H9 (cell line): Measurements from ENCODE around the gene SRSF7. TPM values are rescaled to one million over a fixed set of nuclear protein-coding genes. Genes with fewer than 3 reads are reported as not detected.

Source experiments
- DNase-seq: peaks from one replicate; pipeline ENCODE4 v3.0.0-alpha.2; 2017
- H2AFZ ChIP-seq: one replicate; pipeline ENCODE4 v1.6.1; 2013; ENCODE audit warnings: mild to moderate bottlenecking, low read length, control low read depth, moderate library complexity
- H2AK5ac ChIP-seq: 2 replicates; pipeline ENCODE4 v1.6.1; 2013; ENCODE audit warnings: low read length, control low read depth, mixed read lengths; ENCODE audit not compliant: insufficient read length
- H2BK120ac ChIP-seq: one replicate; pipeline ENCODE4 v1.6.1; 2013; ENCODE audit warnings: low read depth, mild to moderate bottlenecking, low read length, control low read depth, inconsistent platforms; ENCODE audit not compliant: poor library complexity, severe bottlenecking
- H2BK12ac ChIP-seq: 2 replicates; pipeline ENCODE4 v1.6.1; 2013; ENCODE audit warnings: low read length, control low read depth, mixed read lengths, low read depth; ENCODE audit not compliant: insufficient read length
- H2BK15ac ChIP-seq: 2 replicates; pipeline ENCODE4 v1.6.1; 2013; ENCODE audit warnings: low read depth, low read length, control low read depth
- H2BK20ac ChIP-seq: one replicate; pipeline ENCODE4 v1.6.1; 2013; ENCODE audit warnings: low read depth, mild to moderate bottlenecking, low read length, control low read depth, inconsistent platforms; ENCODE audit not compliant: poor library complexity, severe bottlenecking
- H2BK5ac ChIP-seq: 2 replicates; pipeline ENCODE4 v1.6.1; 2013; ENCODE audit warnings: low read length, control low read depth, mixed read lengths; ENCODE audit not compliant: insufficient read length
- H3K14ac ChIP-seq: 2 replicates; pipeline ENCODE4 v1.6.1; 2013; ENCODE audit warnings: low read length, control low read depth; ENCODE audit not compliant: insufficient read depth
- H3K18ac ChIP-seq: 2 replicates; pipeline ENCODE4 v1.6.1; 2013; ENCODE audit warnings: low read depth, mild to moderate bottlenecking, mixed read lengths, low read length, control low read depth; ENCODE audit not compliant: insufficient read length
- H3K23ac ChIP-seq: 2 replicates; pipeline ENCODE4 v1.6.1; 2013; ENCODE audit warnings: low read length, control low read depth, mixed read lengths, low read depth; ENCODE audit not compliant: insufficient read length
- H3K23me2 ChIP-seq: 2 replicates; pipeline ENCODE4 v1.6.1; 2013; ENCODE audit warnings: low read depth, mild to moderate bottlenecking, mixed read lengths, low read length, control low read depth; ENCODE audit not compliant: insufficient read length, poor library complexity, severe bottlenecking
- H3K27ac ChIP-seq: 2 replicates; pipeline ENCODE4 v1.5.1; 2013; ENCODE audit warnings: low read length, control low read depth, mixed read lengths, low read depth; ENCODE audit not compliant: insufficient read length
- H3K27me3 ChIP-seq: 2 replicates; pipeline ENCODE4 v1.6.1; 2013; ENCODE audit warnings: low read length, control low read depth, inconsistent platforms; ENCODE audit not compliant: insufficient read depth
- H3K4ac ChIP-seq: 2 replicates; pipeline ENCODE4 v1.6.1; 2013; ENCODE audit warnings: low read depth, mild to moderate bottlenecking, control low read depth, inconsistent platforms, low read length, moderate library complexity
- H3K4me1 ChIP-seq: 2 replicates; pipeline ENCODE4 v1.6.1; 2013; ENCODE audit warnings: low read length, control low read depth, inconsistent platforms; ENCODE audit not compliant: insufficient read depth
- H3K4me2 ChIP-seq: 2 replicates; pipeline ENCODE4 v1.6.1; 2013; ENCODE audit warnings: low read length, control low read depth, mixed read lengths; ENCODE audit not compliant: insufficient read length, insufficient read depth
- H3K56ac ChIP-seq: 2 replicates; pipeline ENCODE4 v1.6.1; 2013; ENCODE audit warnings: low read depth, mild to moderate bottlenecking, mixed read lengths, low read length, control low read depth; ENCODE audit not compliant: insufficient read length
- H3K79me1 ChIP-seq: 2 replicates; pipeline ENCODE4 v1.6.1; 2013; ENCODE audit warnings: low read depth, mild to moderate bottlenecking, moderate library complexity, low read length, control low read depth, inconsistent platforms; ENCODE audit not compliant: insufficient read depth, poor library complexity, severe bottlenecking
- H3K79me2 ChIP-seq: 2 replicates; pipeline ENCODE4 v1.6.1; 2013; ENCODE audit warnings: low read length, control low read depth, inconsistent platforms; ENCODE audit not compliant: insufficient read depth
- H3K9ac ChIP-seq: 2 replicates; pipeline ENCODE4 v1.6.1; 2013; ENCODE audit warnings: low read length, control low read depth, mixed read lengths; ENCODE audit not compliant: insufficient read length; ENCODE audit errors: extremely low read depth
- H3K9me3 ChIP-seq: one replicate; pipeline ENCODE4 v1.6.1; 2013; ENCODE audit warnings: low read depth, low read length, inconsistent platforms; ENCODE audit not compliant: control insufficient read depth
- H3T11ph ChIP-seq: one replicate; pipeline ENCODE4 v1.6.1; 2013; ENCODE audit warnings: mild to moderate bottlenecking, low read length, control low read depth, inconsistent platforms
- H4K20me1 ChIP-seq: one replicate; pipeline ENCODE4 v1.6.1; 2013; ENCODE audit not compliant: control insufficient read depth, insufficient read length, insufficient read depth
- H4K5ac ChIP-seq: 2 replicates; pipeline ENCODE4 v1.6.1; 2013; ENCODE audit warnings: low read depth, mild to moderate bottlenecking, mixed read lengths, low read length, control low read depth; ENCODE audit not compliant: insufficient read length
- H4K8ac ChIP-seq: replicated peaks from 2 replicates; pipeline ENCODE4 v1.6.1; 2013; ENCODE audit warnings: low read length, control low read depth, mixed read lengths, low read depth; ENCODE audit not compliant: insufficient read length
- H4K91ac ChIP-seq: 2 replicates; pipeline ENCODE4 v1.6.1; 2013; ENCODE audit warnings: low read depth, mild to moderate bottlenecking, moderate library complexity, mixed read lengths, low read length, control low read depth; ENCODE audit not compliant: insufficient read length
- H3K27ac Mint-ChIP-seq, 3 experiments: 2 replicates in 2 of 3; 3 replicates in 1 of 3; pipeline ENCODE4 v1.8.0; 2020 to 2021; ENCODE audit warnings: mixed read lengths in 3 of 3, mild to moderate bottlenecking in 1 of 3, moderate library complexity in 1 of 3
- H3K27me3 Mint-ChIP-seq: 2 replicates; pipeline ENCODE4 v1.8.0; 2021; ENCODE audit warnings: low read depth, mild to moderate bottlenecking, moderate library complexity, mixed read lengths
- H3K36me3 Mint-ChIP-seq, 3 experiments: 2 replicates in 2 of 3; 3 replicates in 1 of 3; pipeline ENCODE4 v1.8.0; 2020 to 2021; ENCODE audit warnings: low read depth in 3 of 3, mixed read lengths in 3 of 3; ENCODE audit not compliant: insufficient read depth in 1 of 3
- H3K4me1 Mint-ChIP-seq, 2 experiments: 2 replicates each; pipeline ENCODE4 v1.8.0; 2020; ENCODE audit warnings: mixed read lengths in 2 of 2
- H3K4me3 Mint-ChIP-seq, 2 experiments: 2 replicates in 1 of 2; 3 replicates in 1 of 2; pipeline ENCODE4 v1.8.0; 2020 to 2021; ENCODE audit warnings: mild to moderate bottlenecking in 2 of 2, mixed read lengths in 2 of 2, moderate library complexity in 1 of 2
- H3K9me3 Mint-ChIP-seq, 2 experiments: 2 replicates in 1 of 2; 3 replicates in 1 of 2; pipeline ENCODE4 v1.8.0; 2020; ENCODE audit warnings: mild to moderate bottlenecking in 2 of 2, mixed read lengths in 2 of 2, moderate library complexity in 1 of 2
- whole genome bisulfite sequencing: extraction: QIAGEN DNeasy Blood & Tissue Kit; methylation state at CpG from one replicate; pipeline ENCODE4 v1.1.7; 2013; ENCODE audit warnings: missing lambda C conversion rate, low lambda C conversion rate, mixed read lengths; ENCODE audit not compliant: insufficient read length; ENCODE audit errors: extremely low coverage; 5-methylcytosine and 5-hydroxymethylcytosine counted together
- total RNA-seq: library from RNA; stranded (reverse); gene quantifications from 2 replicates; pipeline ENCODE4 v1.2.1, GENCODE V29; 2021
- TF ChIP-seq, protein P1 (sequence below): fragments of 200-600 bp; sonication (generic); conservative IDR thresholded peaks from 3 replicates; pipeline ENCODE4 v1.8.0; 2021; ENCODE audit warnings: antibody characterized with exemption, mild to moderate bottlenecking

SRSF7 gene
- total RNA-seq, 1 experiment from 2014 or later: 576 TPM

DNA sequence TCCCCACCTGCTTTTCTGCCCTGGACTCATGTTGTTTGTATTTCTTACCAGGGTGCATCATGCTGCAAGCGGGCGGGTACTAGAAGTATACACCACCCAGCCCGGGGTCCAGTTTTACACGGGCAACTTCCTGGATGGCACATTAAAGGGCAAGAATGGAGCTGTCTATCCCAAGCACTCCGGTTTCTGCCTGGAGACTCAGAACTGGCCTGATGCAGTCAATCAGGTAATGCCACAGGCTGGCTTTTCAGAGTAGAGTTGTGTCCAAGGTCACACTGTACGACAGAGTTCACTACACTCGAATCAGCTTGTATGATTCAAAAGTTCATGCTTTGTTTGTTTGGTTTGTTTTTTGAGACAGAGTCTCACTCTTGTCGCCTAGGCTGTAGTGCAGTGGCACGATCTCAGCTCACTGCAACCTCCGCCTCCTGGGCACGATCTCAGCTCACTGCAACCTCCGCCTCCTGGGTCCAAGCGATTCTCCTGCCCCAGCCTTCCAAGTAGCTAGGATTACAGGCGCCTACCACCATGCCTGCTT is 19.4 kb downstream of the SRSF7 start:
- Histone ChIP-seq H4K8ac (no peak overlapping the region), H3K4me1 (no peaks in the 10 kb centered on the region), H3K23ac (no peak overlapping the region), H3K23me2 (no peaks in the 10 kb centered on the region), H2BK20ac (no peak overlapping the region), H2BK12ac (no peak overlapping the region), H3K79me1 (no peaks in the 10 kb centered on the region), H3K27ac (no peak overlapping the region), H3K14ac (no peak overlapping the region), H3K79me2 (no peaks in the 10 kb centered on the region), H2BK120ac (no peak overlapping the region), H3K4ac (no peak overlapping the region), H2AFZ (no peak overlapping the region), H3K4me2 (no peak overlapping the region), H2BK15ac (no peak overlapping the region), H3K56ac (no peak overlapping the region), H3K9me3 (no peaks in the 10 kb centered on the region), H3K9ac (no peak overlapping the region), H3K27me3 (no peaks in the 10 kb centered on the region), H2AK5ac (no peak overlapping the region), H4K20me1 (no peaks in the 10 kb centered on the region), H4K91ac (no peak overlapping the region), H4K5ac (no peak overlapping the region), H2BK5ac (no peak overlapping the region), H3T11ph (no peak overlapping the region), H3K18ac (no peak overlapping the region)
- Mint-ChIP-seq H3K9me3 (no peaks in the 10 kb centered on the region), H3K4me1 (0 out of 4 replicates have a peak, but pooled peaks cover 2% of the 10 kb centered on the region in 2 experiments), H3K36me3 (peaks cover 1 to 16% (median 13%) of the 10 kb centered on the region in 3 experiments; a peak in 6 of 7 replicates), H3K4me3 (no peak overlapping the region), H3K27me3 (no peaks in the 10 kb centered on the region), H3K27ac (peak overlapping the region in 2 of 3 experiments; percentile 28 to 49; a peak in 3 of 7 replicates)
- no CpG with 5 or more reads among the region's 14 CpGs for WGBS
- TF ChIP-seq, protein P1, sequence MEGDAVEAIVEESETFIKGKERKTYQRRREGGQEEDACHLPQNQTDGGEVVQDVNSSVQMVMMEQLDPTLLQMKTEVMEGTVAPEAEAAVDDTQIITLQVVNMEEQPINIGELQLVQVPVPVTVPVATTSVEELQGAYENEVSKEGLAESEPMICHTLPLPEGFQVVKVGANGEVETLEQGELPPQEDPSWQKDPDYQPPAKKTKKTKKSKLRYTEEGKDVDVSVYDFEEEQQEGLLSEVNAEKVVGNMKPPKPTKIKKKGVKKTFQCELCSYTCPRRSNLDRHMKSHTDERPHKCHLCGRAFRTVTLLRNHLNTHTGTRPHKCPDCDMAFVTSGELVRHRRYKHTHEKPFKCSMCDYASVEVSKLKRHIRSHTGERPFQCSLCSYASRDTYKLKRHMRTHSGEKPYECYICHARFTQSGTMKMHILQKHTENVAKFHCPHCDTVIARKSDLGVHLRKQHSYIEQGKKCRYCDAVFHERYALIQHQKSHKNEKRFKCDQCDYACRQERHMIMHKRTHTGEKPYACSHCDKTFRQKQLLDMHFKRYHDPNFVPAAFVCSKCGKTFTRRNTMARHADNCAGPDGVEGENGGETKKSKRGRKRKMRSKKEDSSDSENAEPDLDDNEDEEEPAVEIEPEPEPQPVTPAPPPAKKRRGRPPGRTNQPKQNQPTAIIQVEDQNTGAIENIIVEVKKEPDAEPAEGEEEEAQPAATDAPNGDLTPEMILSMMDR: no peak
- DNase-seq: no peak
